Fibroblast of skin of right quadriceps (primary cell): ENCODE data around the gene NUP214.
"Not testable (repeated sequence)": the region's sequence is repeated elsewhere in the genome, so short reads cannot be mapped to it uniquely, and the experiment has no call there.

Source experiments
- DNase-seq: peaks from one replicate; pipeline ENCODE4 v3.0.0-alpha.2; 2013

The NUP214 gene

DNA sequence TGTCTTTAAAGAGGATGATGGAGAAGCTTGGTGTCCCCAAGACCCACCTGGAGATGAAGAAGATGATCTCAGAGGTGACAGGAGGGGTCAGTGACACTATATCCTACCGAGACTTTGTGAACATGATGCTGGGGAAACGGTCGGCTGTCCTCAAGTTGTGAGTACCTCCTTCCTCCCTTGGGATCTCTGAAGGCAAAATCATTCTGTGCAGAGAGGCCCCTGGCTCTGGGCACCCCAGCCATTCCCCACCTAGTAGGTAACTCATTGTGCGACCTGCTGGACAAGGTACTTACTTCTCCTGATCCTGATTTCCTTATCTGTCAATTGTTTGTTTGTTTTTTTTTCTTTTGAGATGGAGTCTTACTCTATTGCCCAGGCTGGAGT, 7.6 kb upstream of the NUP214 start:
- no peak for DNase-seq

DNA sequence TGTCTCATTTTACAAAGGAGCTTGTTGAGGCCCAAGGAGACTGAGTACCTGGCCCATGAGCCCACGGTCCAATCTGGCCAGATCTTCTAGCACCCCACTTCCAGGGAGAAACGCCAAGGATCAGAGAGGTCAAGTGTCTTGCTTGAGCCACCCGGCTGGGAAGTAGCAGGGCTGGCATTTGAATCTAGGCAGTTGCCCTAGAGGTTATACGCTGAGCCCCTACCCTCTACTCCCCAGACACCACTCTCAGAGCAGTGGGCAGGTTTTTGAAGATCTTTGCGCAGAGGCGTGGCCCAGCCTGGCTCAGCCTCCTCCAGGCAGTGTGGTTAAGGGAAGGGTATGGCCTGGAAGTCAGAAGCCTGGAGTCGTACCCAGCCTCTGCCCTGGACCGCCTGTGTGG, 5.8 kb upstream of the NUP214 start:
- no peak for DNase-seq

DNA sequence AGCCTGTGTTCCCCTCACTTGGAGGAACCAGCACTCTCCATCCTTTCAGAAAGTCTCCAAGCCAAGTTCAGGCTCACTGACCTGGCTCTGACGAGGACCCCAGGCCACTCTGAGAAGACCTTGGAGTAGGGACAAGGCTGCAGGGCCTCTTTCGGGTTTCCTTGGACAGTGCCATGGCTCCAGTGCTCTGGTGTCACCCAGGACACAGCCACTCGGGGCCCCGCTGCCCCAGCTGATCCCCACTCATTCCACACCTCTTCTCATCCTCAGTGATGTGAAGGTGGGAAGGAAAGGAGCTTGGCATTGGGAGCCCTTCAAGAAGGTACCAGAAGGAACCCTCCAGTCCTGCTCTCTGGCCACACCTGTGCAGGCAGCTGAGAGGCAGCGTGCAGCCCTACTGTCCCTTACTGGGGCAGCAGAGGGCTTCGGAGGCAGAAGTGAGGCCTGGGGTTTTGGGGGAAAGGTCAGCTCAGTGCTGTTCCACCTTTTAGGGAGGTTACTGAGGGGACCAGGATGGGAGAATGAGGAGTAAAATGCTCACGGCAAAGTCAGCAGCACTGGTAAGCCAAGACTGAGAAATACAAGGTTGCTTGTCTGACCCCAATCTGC, 4.7 kb upstream of the NUP214 start:
- no peak for DNase-seq

DNA sequence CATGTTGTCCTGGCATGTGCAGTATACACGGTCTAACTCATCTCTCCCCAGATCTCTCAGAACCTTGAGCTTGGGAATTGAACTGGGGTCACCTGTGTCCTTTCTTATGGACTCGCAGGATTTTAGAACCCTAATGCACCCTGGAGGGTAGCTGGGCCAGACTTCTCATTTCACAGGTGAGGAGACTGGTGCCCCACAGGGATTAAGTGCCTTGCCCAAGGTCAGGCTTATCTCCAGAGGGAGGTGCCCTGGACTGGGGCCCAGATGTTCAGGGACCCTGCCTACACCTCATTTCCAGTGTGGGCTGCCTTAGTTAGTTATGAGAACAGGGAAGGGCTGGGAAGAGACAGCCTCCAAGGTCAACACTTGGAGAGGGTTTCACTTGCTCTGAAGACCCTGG, 4.0 kb upstream of the NUP214 start:
- no peak for DNase-seq

- no peak for DNase-seq
Measured at GRCh38 chr9:131122158-131122557, 3.2 kb upstream of the NUP214 start.

DNA sequence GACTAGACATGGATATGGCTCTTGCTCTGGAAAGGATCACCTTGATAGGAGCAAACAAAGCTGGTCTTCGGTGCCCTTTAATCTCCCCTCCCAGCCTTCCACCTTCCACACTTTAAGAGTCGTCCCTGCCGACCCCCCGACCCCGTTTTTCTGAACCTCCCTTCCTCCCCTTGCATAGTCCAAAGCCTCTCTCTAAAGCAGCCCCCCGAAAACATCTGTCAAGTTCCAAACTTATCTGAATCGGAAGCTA, 423 bp upstream of the NUP214 start:
- DNase-seq: no peak

DNA sequence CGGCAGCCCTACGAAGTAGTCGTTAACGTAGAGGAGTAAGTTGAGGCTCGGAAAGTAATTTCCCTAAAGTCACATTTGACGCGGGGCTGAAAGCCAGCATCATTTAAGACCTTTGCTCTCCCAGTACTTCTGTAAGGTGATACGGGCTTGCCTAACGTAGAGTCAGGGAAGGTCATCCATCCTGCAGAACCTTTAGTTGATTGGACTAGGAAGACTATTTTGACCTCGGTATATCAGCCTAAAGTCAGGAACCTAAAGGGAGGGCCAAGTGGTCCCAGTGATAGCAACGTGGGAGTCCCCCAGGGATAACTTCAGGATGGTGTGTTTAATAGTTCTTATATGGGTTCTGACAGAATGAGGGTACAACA, 657 bp downstream of the NUP214 start:
- DNase-seq: no peak

- DNase-seq: no peak
Measured at GRCh38 chr9:131129183-131129582, 3.8 kb downstream of the NUP214 start.

- no peak for DNase-seq
Measured at GRCh38 chr9:131138676-131139075, 13.3 kb downstream of the NUP214 start.

GRCh38 chr9:131140112-131140511, 14.7 kb downstream of the NUP214 start:
- DNase-seq: no peak

DNA sequence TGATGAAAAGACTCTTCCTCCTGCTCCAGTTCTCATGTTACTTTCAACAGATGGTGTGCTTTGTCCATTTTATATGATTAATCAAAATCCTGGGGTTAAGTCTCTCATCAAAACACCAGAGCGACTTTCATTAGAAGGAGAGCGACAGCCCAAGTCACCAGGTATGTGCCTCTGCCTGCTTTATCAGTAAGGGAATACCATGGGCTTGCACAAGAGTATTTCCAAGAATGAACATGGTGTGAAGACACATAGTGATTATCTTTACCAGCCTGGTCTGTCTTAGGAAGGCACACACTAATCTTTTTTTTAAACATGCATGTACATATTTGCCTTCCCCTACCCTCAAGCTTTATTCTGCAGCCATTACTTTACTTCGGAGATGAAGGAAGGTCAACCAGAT, 15.2 kb downstream of the NUP214 start:
- DNase-seq: no peak

DNA sequence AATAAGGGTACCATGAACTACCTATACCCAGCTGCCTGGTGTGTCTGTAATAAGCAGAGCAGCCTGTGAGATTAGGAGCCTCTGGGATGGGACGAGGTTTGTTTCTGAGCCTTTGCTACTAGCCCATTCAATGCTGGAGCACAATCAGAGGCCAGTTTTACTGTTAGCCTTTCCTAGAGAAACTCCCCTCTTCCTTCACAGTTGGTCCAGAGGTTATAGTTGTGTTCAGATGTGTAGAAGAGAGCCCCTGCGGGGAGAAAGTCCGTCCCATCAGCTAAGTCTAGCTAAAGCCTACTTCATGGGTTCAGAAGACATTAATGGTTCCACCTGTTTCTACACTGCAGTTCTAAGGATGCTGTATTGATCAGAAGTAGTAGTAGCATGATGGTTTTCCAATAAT, 16.8 kb downstream of the NUP214 start:
- no peak for DNase-seq

- DNase-seq: no peak
Measured at GRCh38 chr9:131144201-131144600, 18.8 kb downstream of the NUP214 start.

DNA sequence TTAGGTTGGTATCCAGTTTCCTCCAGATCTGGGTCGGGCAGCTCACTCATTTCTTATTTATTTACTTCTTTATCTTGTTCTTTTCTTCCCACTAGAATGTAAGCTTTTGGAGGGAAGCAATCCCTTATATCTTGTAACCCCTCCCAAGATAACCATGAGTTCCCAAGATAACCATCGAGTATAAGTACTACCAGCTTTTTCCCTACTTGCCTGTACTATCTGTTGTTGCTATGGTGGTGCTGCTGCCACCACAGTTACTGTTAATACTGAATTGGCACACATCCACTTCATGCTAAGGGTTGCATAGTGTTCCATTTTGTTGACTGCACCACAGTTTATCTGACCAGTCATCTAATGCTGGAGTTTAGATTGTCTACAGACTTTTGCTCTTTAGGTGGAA, 19.9 kb downstream of the NUP214 start:
- DNase-seq: no peak

DNA sequence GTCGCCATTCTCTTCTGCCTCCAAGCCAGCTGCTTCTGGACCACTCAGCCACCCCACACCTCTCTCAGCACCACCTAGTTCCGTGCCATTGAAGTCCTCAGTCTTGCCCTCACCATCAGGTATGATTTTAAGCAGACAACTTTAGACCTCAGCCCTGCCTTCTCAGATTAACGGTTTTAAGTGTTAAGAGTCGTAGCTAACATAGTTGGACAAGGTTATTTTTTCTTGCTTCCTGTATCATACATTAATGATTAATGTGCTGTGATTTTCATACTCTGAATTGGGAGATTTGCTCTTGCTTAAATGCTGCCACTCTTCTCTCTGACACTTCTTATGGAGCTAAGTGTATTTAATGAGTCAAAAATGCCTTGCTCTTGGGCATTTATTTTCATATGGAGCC, 20.8 kb downstream of the NUP214 start:
- DNase-seq: no peak

DNA sequence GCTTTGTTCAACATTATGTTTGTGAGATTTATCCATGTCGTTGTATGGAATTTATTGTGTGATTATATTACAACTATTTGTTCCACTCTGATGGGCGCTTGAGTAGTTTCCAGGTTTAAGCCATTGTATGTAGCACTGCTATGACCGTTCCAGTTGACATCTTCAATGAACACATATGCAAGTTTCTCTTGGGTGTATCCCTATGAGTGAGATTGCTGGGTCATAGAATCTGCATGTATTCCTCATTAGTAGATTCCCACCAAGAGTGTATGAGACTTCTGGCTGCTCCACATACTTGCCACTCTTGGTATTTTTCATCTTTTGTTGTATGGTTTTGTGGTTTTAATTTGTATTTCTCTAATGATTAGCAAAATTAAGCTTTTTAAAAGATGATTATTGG, 22.9 kb downstream of the NUP214 start:
- no peak for DNase-seq

GRCh38 chr9:131148966-131149687, 23.7 kb downstream of the NUP214 start:
- no peak for DNase-seq

DNA sequence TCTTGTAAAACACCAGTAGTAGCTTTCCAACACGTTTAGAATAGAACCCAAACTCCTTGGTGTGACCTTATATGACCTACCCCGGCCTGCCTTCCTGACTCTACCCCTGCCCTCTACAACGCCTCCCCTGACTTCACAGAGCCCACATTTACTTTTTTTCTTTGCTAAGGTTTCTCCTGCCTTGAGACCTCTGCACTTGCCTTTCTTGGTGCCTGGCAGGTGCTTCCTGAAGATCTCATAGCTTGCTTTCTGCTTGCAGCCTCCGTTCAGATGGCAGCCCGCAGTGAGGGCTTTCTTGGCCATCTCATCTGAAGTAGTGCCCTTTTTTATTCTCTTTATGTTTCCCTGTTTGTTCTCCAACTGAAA, 24.3 kb downstream of the NUP214 start:
- no peak for DNase-seq

- no peak for DNase-seq
Measured at GRCh38 chr9:131153595-131153994, 28.2 kb downstream of the NUP214 start.

DNA sequence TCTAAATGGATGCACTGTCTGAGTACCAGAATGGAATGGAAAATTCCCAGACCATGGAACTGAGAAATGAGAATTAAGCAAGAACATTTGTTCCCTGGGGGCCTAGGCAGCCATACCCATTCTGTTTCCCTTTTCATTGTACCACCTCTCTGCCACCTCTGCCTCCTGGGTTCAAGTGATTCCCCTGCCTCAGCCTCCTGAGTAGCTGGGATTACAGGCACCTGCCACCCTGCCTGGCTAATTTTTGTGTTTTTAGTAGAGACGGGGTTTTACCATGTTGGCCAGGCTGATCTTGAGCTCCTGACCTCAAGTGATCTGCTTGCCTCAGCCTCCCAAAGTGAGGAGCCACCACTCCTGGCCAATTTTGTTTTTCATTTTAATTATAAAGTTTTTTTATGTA, 33.3 kb downstream of the NUP214 start:
- not testable (repeated sequence) for DNase-seq

- DNase-seq: no peak
Measured at GRCh38 chr9:131160416-131161112, 35.2 kb downstream of the NUP214 start.

DNA sequence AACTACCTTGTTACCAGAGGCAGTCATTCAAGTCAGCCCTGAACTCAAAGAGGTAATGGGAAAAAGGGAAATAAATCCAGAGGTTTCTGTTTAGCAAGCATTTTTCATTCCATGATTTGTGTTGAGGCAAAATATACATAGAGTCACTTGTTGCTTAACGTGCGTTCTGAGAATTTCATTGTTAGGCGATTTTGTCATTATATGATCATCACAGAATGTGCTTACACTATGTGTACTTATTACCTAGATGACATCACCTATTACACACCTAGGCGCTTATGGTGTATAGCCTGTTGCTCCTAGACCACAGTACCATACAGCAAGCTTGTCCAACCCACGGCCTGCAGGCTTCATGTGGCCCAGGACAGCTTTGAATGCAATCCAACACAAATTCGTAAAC, 36.2 kb downstream of the NUP214 start:
- DNase-seq: no peak

- no peak for DNase-seq
Measured at GRCh38 chr9:131162886-131163285, 37.5 kb downstream of the NUP214 start.

- no peak for DNase-seq
Measured at GRCh38 chr9:131165523-131165922, 40.1 kb downstream of the NUP214 start.

GRCh38 chr9:131167146-131167692, 41.8 kb downstream of the NUP214 start:
- no peak for DNase-seq
